ENCODE measurements around the gene RAMACL. TPM values are rescaled to one million over a fixed set of nuclear protein-coding genes. Genes with fewer than 3 reads are reported as not detected.

RAMACL gene
- total and polyA plus RNA-seq, 2 of the 4 experiments (the other 2 are of a cell fraction) = 0.46 to 0.90 TPM

DNA sequence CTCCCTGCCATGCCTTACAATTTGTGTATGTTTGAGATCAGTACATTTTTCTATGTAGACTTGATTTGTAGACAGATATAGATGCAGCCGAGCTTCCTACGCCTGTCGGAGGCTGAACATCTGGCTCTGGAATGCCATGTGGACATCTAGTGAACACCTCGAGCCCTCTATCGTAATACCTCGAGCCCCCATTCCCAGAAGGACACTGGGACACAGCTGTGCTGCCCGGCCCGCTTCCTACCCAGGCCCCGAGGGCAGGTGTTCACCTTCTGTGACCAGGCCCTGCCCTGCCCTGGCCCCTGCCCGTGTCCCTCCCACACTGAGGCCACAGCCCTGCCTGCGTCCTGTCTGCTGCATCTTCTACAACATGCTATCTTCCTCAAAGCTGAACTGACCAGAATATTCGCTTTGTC is 27.7 kb upstream of the RAMACL start:
- Histone ChIP-seq H4K8ac (ENCODE audit: low read depth in 2 of 2, low read length in 2 of 2) (no peak overlapping the region), H3K9me1 (ENCODE audit: insufficient read depth, low read length) (peaks cover 37% of the 10 kb centered on the region), H4K20me1 (ENCODE audit: insufficient read depth, low read length) (peaks cover 20% of the 10 kb centered on the region; the same call in 1 of the 2 replicates), H2BK120ac (ENCODE audit: low read depth, low read length) (peak overlapping the region; percentile 27), H3K18ac (ENCODE audit: low read depth, low read length) (no peak overlapping the region; the same call in 1 of the 2 replicates), H3K4me1 (ENCODE audit: control insufficient read depth, insufficient read depth, low read length) (peaks cover 39% of the 10 kb centered on the region), H2AK5ac (ENCODE audit: low read depth, low read length) (peak overlapping the region; percentile 49), H3K4me3 (ENCODE audit: insufficient read depth, low read depth, low read length) (no peak overlapping the region), H3K27ac (ENCODE audit: insufficient read depth, low read length) (no peak overlapping the region), H3K36me3 (ENCODE audit: control insufficient read depth, insufficient read depth, low read length) (peaks cover 24% of the 10 kb centered on the region), H3K4ac (ENCODE audit: low read depth, low read length) (peak overlapping the region; percentile 63), H2BK20ac (ENCODE audit: low read depth, low read length) (no peak overlapping the region), H2AFZ (replicated peaks; ENCODE audit: low read length, poor library complexity) (no peak overlapping the region), H3K9me3 (ENCODE audit: control insufficient read depth, insufficient read depth, low read length) (no peaks in the 10 kb centered on the region), H2BK5ac (ENCODE audit: low read depth, low read length, poor library complexity, severe bottlenecking) (no peak overlapping the region), H3K23ac (ENCODE audit: low read depth, low read length) (no peak overlapping the region), H4K5ac (ENCODE audit: low read depth, low read length) (no peak overlapping the region), H3K14ac (replicated peaks; ENCODE audit: low read depth, low read length) (no peak overlapping the region), H2AK9ac (replicated peaks; ENCODE audit: low read depth, low read length, poor library complexity) (no peak overlapping the region), H4K91ac (ENCODE audit: insufficient read depth, low read depth, low read length) (no peak overlapping the region), H3K79me1 (ENCODE audit: low read depth in 1 of 2, low read length in 2 of 2) (peaks cover 44 to 79% of the 10 kb centered on the region in 2 experiments), H3K9ac (ENCODE audit: low read depth, low read length) (no peak overlapping the region), H2BK15ac (ENCODE audit: low read depth, low read length) (0 out of 3 replicates have a peak overlapping the region, but pooled peaks have one; percentile 30), H3K56ac (ENCODE audit: extremely low read depth, insufficient read depth, low read length) (no peak overlapping the region), H3K27me3 (ENCODE audit: control insufficient read depth, insufficient read depth, low read length) (no peaks in the 10 kb centered on the region), H3K4me2 (ENCODE audit: low read depth, low read length) (no peak overlapping the region)
- DNase-seq (no peak), ATAC-seq (ENCODE audit: low read depth) (no peak)
- BruUV-seq (replicated peaks) = no TSS peak
- intact Hi-C loops (cut with micrococcal nuclease) (no loop called here), in situ Hi-C loops (cut with MboI; ENCODE audit: low sequenced_read_pairs) (no loop called here), dilution Hi-C loops (cut with HindIII; ENCODE audit: low sequenced_read_pairs, unreplicated experiment) (no loop called here)
- TF ChIP-seq CHD1 (IDR thresholded peaks at IDR 0.05; ENCODE audit: low read depth, low read length) = no peak
- no peak for TF ChIP-seq NFE2L2 (IDR thresholded peaks at IDR 0.05; ENCODE audit: low read depth, low read length)
- no peak for TF ChIP-seq SMC3 (IDR thresholded peaks at IDR 0.05; ENCODE audit: low read depth, low read length)
- no peak for TF ChIP-seq FOS (IDR thresholded peaks at IDR 0.05; ENCODE audit: low read depth, low read length)
- 91% methylated on average over 4 of the region's 12 CpGs; no CpG with 5 or more reads in 1 of the 2 experiments for WGBS, 2 experiments (ENCODE audit: extremely low coverage in 2 of 2, insufficient read length in 1 of 2)
- ChIA-PET POLR2A (ENCODE audit: unreplicated experiment) (no interaction called here), CTCF (no interaction called here)

Measured in IMR-90 (cell line).